WTC11 (cell line): ENCODE data around the gene HES3. TPM values are rescaled to one million over a fixed set of nuclear protein-coding genes. Genes with fewer than 3 reads are reported as not detected.

Experiments
- ATAC-seq: fragments of 200-7000 bp; cut with Tn5 transposase; 2 replicates; pipeline ENCODE4 v1.10.0; 2021; ENCODE audit warnings: mild to moderate bottlenecking, moderate library complexity
- CTCF ChIA-PET: fragments of 300-600 bp; sonication (Branson Sonifier 250); formaldehyde crosslinking; loops from one replicate; lab custom pipeline; 2021; ENCODE audit warnings: antibody characterized with exemption; lab: Charles Lee
- POLR2A ChIA-PET: fragments of 350-600 bp; sonication (Branson Sonifier 250); formaldehyde crosslinking; loops from one replicate; lab custom pipeline; 2021; ENCODE audit warnings: antibody characterized with exemption; lab: Charles Lee
- DNase-seq: peaks from one replicate; pipeline ENCODE4 v3.0.0; 2021; ENCODE audit warnings: low spot score
- H3K27ac Mint-ChIP-seq: 2 replicates; pipeline ENCODE4 v1.8.0; 2021; ENCODE audit warnings: mixed read lengths
- H3K27me3 Mint-ChIP-seq: 2 replicates; pipeline ENCODE4 v1.8.0; 2021; ENCODE audit warnings: low read depth, mild to moderate bottlenecking, moderate library complexity, mixed read lengths
- H3K36me3 Mint-ChIP-seq: 2 replicates; pipeline ENCODE4 v1.8.0; 2021; ENCODE audit warnings: mixed read lengths
- H3K4me1 Mint-ChIP-seq: 2 replicates; pipeline ENCODE4 v1.8.0; 2022; ENCODE audit warnings: mixed read lengths
- H3K4me3 Mint-ChIP-seq: 2 replicates; pipeline ENCODE4 v1.8.0; 2021; ENCODE audit warnings: mild to moderate bottlenecking, moderate library complexity, mixed read lengths
- H3K9me3 Mint-ChIP-seq: 2 replicates; pipeline ENCODE4 v1.8.0; 2021; ENCODE audit warnings: mixed read lengths
- CBFB ChIP-seq: sonication (generic); formaldehyde crosslinking; IDR thresholded peaks from 2 replicates; pipeline ENCODE4 v1.8.1; 2022; ENCODE audit warnings: mild to moderate bottlenecking, low read depth, missing genetic modification reagents
- E2F1 ChIP-seq: sonication (generic); formaldehyde crosslinking; IDR thresholded peaks from 2 replicates; pipeline ENCODE4 v1.8.0; 2022; ENCODE audit warnings: mild to moderate bottlenecking, missing genetic modification reagents
- FOXJ3 ChIP-seq: sonication (generic); formaldehyde crosslinking; IDR thresholded peaks from 2 replicates; pipeline ENCODE4 v1.9.0; 2021; ENCODE audit warnings: missing genetic modification reagents, mild to moderate bottlenecking, borderline replicate concordance
- GABPB1 ChIP-seq: sonication (generic); formaldehyde crosslinking; IDR thresholded peaks from 2 replicates; pipeline ENCODE4 v1.8.1; 2023; ENCODE audit warnings: mild to moderate bottlenecking, missing genetic modification reagents
- GTF2I ChIP-seq: fragments of 250-450 bp; sonication (Bioruptor Pico); conservative IDR thresholded peaks from 2 replicates; pipeline ENCODE4 v1.4.0; 2021; ENCODE audit warnings: mild to moderate bottlenecking
- HMGA2 ChIP-seq: fragments of 250-450 bp; sonication (Bioruptor Pico); IDR thresholded peaks from 2 replicates; pipeline ENCODE4 v1.4.0; 2021; ENCODE audit warnings: mild to moderate bottlenecking, moderate library complexity
- IRF1 ChIP-seq: sonication (generic); formaldehyde crosslinking; IDR thresholded peaks from 2 replicates; pipeline ENCODE4 v1.8.0; 2023; ENCODE audit warnings: missing genetic modification reagents
- IRF2 ChIP-seq: sonication (generic); formaldehyde crosslinking; IDR thresholded peaks from 2 replicates; pipeline ENCODE4 v1.8.0; 2022; ENCODE audit warnings: low read depth, missing genetic modification reagents, borderline replicate concordance
- NFE2L1 ChIP-seq: sonication (generic); formaldehyde crosslinking; IDR thresholded peaks from 2 replicates; pipeline ENCODE4 v1.8.1; 2023; ENCODE audit warnings: missing genetic modification reagents
- NFYB ChIP-seq: sonication (generic); formaldehyde crosslinking; conservative IDR thresholded peaks from 2 replicates; pipeline ENCODE4 v1.8.0; 2022; ENCODE audit warnings: low read depth, missing genetic modification reagents
- NR1H2 ChIP-seq: sonication (generic); formaldehyde crosslinking; IDR thresholded peaks from 2 replicates; pipeline ENCODE4 v1.9.0; 2021; ENCODE audit warnings: mild to moderate bottlenecking, moderate library complexity, missing genetic modification reagents
- NR3C1 ChIP-seq: sonication (generic); formaldehyde crosslinking; conservative IDR thresholded peaks from 2 replicates; pipeline ENCODE4 v1.8.1; 2023; ENCODE audit warnings: low read depth, mild to moderate bottlenecking, missing genetic modification reagents
- SMAD4 ChIP-seq: sonication (generic); formaldehyde crosslinking; IDR thresholded peaks from 2 replicates; pipeline ENCODE4 v1.8.0; 2022; ENCODE audit warnings: mild to moderate bottlenecking, missing genetic modification reagents
- STAT6 ChIP-seq: sonication (generic); formaldehyde crosslinking; conservative IDR thresholded peaks from 2 replicates; pipeline ENCODE4 v1.8.1; 2023; ENCODE audit warnings: mild to moderate bottlenecking, low read depth, missing genetic modification reagents, moderate library complexity
- TP53 ChIP-seq: sonication (generic); formaldehyde crosslinking; IDR thresholded peaks from 2 replicates; pipeline ENCODE4 v1.8.1; 2023; ENCODE audit warnings: mild to moderate bottlenecking, missing genetic modification reagents
- ZNF121 ChIP-seq: sonication (generic); formaldehyde crosslinking; IDR thresholded peaks from 2 replicates; pipeline ENCODE4 v1.8.0; 2023; ENCODE audit warnings: missing genetic modification reagents
- ZNF232 ChIP-seq: sonication (generic); formaldehyde crosslinking; IDR thresholded peaks from 2 replicates; pipeline ENCODE4 v1.8.0; 2022; ENCODE audit warnings: mild to moderate bottlenecking, missing genetic modification reagents
- ZNF263 ChIP-seq: sonication (generic); formaldehyde crosslinking; IDR thresholded peaks from 2 replicates; pipeline ENCODE4 v1.8.1; 2022; ENCODE audit warnings: low read depth, mild to moderate bottlenecking, moderate library complexity, missing genetic modification reagents
- ZNF416 ChIP-seq: fragments of 250-450 bp; sonication (Bioruptor Pico); IDR thresholded peaks from 2 replicates; pipeline ENCODE4 v1.9.0; 2021; ENCODE audit warnings: mild to moderate bottlenecking, inconsistent platforms
- ZNF425 ChIP-seq: fragments of 250-450 bp; sonication (Bioruptor Pico); conservative IDR thresholded peaks from 2 replicates; pipeline ENCODE4 v1.9.0; 2021; ENCODE audit warnings: mild to moderate bottlenecking
- total RNA-seq: library from RNA; stranded (reverse); gene quantifications from 3 replicates; pipeline ENCODE4 v1.2.3, GENCODE V29; 2021
- TF ChIP-seq, protein P1 (sequence below): sonication (generic); formaldehyde crosslinking; IDR thresholded peaks from 2 replicates; pipeline ENCODE4 v1.8.1; 2023; ENCODE audit warnings: mild to moderate bottlenecking, missing genetic modification reagents, moderate library complexity
- TF ChIP-seq, protein P2 (sequence below): sonication (generic); formaldehyde crosslinking; IDR thresholded peaks from 2 replicates; pipeline ENCODE4 v1.8.1; 2023; ENCODE audit warnings: mild to moderate bottlenecking, missing genetic modification reagents
- TF ChIP-seq, protein P3 (sequence below): sonication (generic); formaldehyde crosslinking; IDR thresholded peaks from 2 replicates; pipeline ENCODE4 v1.8.0; 2022; ENCODE audit warnings: missing genetic modification reagents

Gene HES3
- total RNA-seq, 1 experiment from 2014 or later = 74.7 TPM

GRCh38 chr1:6252374-6252710 is 8.4 kb downstream of the HES3 start:
- POLR2A ChIA-PET = no interaction called here
- H3K27me3 Mint-ChIP-seq = peaks cover 45% of the 10 kb centered on the region
- ATAC-seq (no peak), DNase-seq (no peak)
- TF ChIP-seq IRF2 (no peak), STAT6 (no peak), GTF2I (CRISPR knock-in tag) (no peak), ZNF232 (CRISPR knock-in tag) (no peak), ZNF425 (CRISPR knock-in tag) (no peak), SMAD4 (no peak), HMGA2 (CRISPR knock-in tag) (no peak), ZNF416 (CRISPR knock-in tag) (no peak), GABPB1 (CRISPR knock-in tag) (no peak), CBFB (CRISPR knock-in tag) (no peak), E2F1 (CRISPR knock-in tag) (no peak), NR3C1 (CRISPR knock-in tag) (no peak), FOXJ3 (CRISPR knock-in tag) (no peak), IRF1 (CRISPR knock-in tag) (no peak)
- TF ChIP-seq, protein P1, sequence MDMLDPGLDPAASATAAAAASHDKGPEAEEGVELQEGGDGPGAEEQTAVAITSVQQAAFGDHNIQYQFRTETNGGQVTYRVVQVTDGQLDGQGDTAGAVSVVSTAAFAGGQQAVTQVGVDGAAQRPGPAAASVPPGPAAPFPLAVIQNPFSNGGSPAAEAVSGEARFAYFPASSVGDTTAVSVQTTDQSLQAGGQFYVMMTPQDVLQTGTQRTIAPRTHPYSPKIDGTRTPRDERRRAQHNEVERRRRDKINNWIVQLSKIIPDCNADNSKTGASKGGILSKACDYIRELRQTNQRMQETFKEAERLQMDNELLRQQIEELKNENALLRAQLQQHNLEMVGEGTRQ (CRISPR knock-in tag) = no peak
- TF ChIP-seq, protein P2, sequence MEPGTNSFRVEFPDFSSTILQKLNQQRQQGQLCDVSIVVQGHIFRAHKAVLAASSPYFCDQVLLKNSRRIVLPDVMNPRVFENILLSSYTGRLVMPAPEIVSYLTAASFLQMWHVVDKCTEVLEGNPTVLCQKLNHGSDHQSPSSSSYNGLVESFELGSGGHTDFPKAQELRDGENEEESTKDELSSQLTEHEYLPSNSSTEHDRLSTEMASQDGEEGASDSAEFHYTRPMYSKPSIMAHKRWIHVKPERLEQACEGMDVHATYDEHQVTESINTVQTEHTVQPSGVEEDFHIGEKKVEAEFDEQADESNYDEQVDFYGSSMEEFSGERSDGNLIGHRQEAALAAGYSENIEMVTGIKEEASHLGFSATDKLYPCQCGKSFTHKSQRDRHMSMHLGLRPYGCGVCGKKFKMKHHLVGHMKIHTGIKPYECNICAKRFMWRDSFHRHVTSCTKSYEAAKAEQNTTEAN (CRISPR knock-in tag) = no peak
- H3K4me1 Mint-ChIP-seq = peaks cover 2% of the 10 kb centered on the region
- CTCF ChIA-PET = interaction anchor here (0.7 to 9.0 kb wide), 9 partner anchors 10 to 188 kb away, joined by 3 to 164 read pairs (median 4); partner anchors contain the start of gene GPR153
- H3K27ac Mint-ChIP-seq = no peak overlapping the region
- no peaks in the 10 kb centered on the region for H3K36me3 Mint-ChIP-seq
- no peaks in the 10 kb centered on the region for H3K9me3 Mint-ChIP-seq
- H3K4me3 Mint-ChIP-seq = no peak overlapping the region

- Mint-ChIP-seq H3K4me1 (no peaks in the 10 kb centered on the region; the same call in 1 of the 2 replicates), H3K36me3 (no peaks in the 10 kb centered on the region), H3K4me3 (no peak overlapping the region), H3K27me3 (peaks cover 37% of the 10 kb centered on the region), H3K9me3 (no peaks in the 10 kb centered on the region), H3K27ac (no peak overlapping the region)
- ChIA-PET POLR2A (no interaction called here), CTCF (interaction anchor here (0.8 to 9.0 kb wide), 6 partner anchors 9 to 185 kb away, joined by 3 to 164 read pairs (median 6); partner anchors contain the start of gene GPR153)
- DNase-seq (peak; percentile 6), ATAC-seq (no peak)
- no peak for TF ChIP-seq NFE2L1 (CRISPR knock-in tag)
- no peak for TF ChIP-seq IRF1 (CRISPR knock-in tag)
- TF ChIP-seq HMGA2 (CRISPR knock-in tag) = no peak
- TF ChIP-seq ZNF121 = no peak
- TF ChIP-seq NFYB = no peak
- no peak for TF ChIP-seq ZNF263 (CRISPR knock-in tag)
- TF ChIP-seq TP53 (CRISPR knock-in tag) = no peak
- TF ChIP-seq, protein P3, sequence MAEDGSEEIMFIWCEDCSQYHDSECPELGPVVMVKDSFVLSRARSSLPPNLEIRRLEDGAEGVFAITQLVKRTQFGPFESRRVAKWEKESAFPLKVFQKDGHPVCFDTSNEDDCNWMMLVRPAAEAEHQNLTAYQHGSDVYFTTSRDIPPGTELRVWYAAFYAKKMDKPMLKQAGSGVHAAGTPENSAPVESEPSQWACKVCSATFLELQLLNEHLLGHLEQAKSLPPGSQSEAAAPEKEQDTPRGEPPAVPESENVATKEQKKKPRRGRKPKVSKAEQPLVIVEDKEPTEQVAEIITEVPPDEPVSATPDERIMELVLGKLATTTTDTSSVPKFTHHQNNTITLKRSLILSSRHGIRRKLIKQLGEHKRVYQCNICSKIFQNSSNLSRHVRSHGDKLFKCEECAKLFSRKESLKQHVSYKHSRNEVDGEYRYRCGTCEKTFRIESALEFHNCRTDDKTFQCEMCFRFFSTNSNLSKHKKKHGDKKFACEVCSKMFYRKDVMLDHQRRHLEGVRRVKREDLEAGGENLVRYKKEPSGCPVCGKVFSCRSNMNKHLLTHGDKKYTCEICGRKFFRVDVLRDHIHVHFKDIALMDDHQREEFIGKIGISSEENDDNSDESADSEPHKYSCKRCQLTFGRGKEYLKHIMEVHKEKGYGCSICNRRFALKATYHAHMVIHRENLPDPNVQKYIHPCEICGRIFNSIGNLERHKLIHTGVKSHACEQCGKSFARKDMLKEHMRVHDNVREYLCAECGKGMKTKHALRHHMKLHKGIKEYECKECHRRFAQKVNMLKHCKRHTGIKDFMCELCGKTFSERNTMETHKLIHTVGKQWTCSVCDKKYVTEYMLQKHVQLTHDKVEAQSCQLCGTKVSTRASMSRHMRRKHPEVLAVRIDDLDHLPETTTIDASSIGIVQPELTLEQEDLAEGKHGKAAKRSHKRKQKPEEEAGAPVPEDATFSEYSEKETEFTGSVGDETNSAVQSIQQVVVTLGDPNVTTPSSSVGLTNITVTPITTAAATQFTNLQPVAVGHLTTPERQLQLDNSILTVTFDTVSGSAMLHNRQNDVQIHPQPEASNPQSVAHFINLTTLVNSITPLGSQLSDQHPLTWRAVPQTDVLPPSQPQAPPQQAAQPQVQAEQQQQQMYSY (CRISPR knock-in tag) = no peak
- no peak for TF ChIP-seq NR1H2 (CRISPR knock-in tag)
- TF ChIP-seq NR3C1 (CRISPR knock-in tag) = no peak
These were observed 9.4 kb downstream of the HES3 start for GRCh38 chr1:6253380-6253779.
